Vagina (tissue), 2 donors: Measurements from ENCODE around the gene CHCHD6.

ENCODE experiments used
- POLR2AphosphoS5 ChIP-seq, 2 donors: sonication (generic); formaldehyde crosslinking; IDR thresholded peaks; one replicate each; pipeline ENCODE4 v1.9.0; 2017; ENCODE audit warnings: antibody characterized with exemption in 2 of 2, mild to moderate bottlenecking in 2 of 2, low read depth in 1 of 2; ENCODE audit not compliant: insufficient read depth in 1 of 2
- TF ChIP-seq, protein P1 (sequence below), 3 experiments: fragments of 450-650 bp in 2 of 3; fragments of 200-600 bp in 1 of 3; sonication (generic) in 1 of 3; IDR thresholded peaks; one replicate each; pipeline ENCODE4 v1.5.1; 2017 to 2019; ENCODE audit warnings: antibody characterized with exemption in 3 of 3, mild to moderate bottlenecking in 2 of 3, moderate library complexity in 2 of 3

DNA sequence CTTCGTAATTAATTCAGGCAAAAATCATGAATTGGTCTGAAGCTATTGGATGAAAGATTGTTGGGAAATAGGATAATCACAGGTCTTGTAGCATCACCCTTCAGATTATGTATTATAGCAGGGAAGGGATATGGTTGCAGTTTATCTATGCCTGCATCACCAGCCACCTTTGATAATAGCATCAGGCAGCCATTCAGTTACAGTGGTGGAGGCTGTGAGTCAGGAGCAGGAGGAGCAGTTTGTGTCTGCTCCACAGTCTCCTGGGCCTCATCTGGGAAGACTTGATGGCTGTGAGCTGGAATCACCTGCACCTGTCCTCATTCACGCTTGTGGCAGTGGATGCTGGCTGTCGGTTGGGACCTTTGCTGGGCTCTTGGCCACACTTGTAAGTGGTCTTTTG lies 174.6 kb downstream of the CHCHD6 start:
- TF ChIP-seq, protein P1, sequence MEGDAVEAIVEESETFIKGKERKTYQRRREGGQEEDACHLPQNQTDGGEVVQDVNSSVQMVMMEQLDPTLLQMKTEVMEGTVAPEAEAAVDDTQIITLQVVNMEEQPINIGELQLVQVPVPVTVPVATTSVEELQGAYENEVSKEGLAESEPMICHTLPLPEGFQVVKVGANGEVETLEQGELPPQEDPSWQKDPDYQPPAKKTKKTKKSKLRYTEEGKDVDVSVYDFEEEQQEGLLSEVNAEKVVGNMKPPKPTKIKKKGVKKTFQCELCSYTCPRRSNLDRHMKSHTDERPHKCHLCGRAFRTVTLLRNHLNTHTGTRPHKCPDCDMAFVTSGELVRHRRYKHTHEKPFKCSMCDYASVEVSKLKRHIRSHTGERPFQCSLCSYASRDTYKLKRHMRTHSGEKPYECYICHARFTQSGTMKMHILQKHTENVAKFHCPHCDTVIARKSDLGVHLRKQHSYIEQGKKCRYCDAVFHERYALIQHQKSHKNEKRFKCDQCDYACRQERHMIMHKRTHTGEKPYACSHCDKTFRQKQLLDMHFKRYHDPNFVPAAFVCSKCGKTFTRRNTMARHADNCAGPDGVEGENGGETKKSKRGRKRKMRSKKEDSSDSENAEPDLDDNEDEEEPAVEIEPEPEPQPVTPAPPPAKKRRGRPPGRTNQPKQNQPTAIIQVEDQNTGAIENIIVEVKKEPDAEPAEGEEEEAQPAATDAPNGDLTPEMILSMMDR (IDR thresholded peaks at IDR 0.05), result no peak
- no peak for TF ChIP-seq POLR2AphosphoS5 (IDR thresholded peaks at IDR 0.05; ENCODE audit: insufficient read depth in 1 of 2, low read depth in 1 of 2)
